Tibial nerve (tissue), 4 donors: ENCODE measurements around the gene SUPT3H. TPM values are rescaled to one million over a fixed set of nuclear protein-coding genes. Genes with fewer than 3 reads are reported as not detected.

Source experiments
- DNase-seq, 2 donors: peaks; one replicate each; pipeline ENCODE4 v3.0.0-alpha.2; 2019; ENCODE audit warnings: low spot score in 2 of 2
- H3K27ac ChIP-seq, 4 donors: fragments of 200-600 bp; sonication (generic) in 3 of 4; one replicate each; pipeline ENCODE4 v1.5.1; 2017 to 2019; ENCODE audit warnings: mild to moderate bottlenecking in 1 of 4
- H3K27me3 ChIP-seq, 2 donors: fragments of 200-600 bp; sonication (generic) in 1 of 2; one replicate each; pipeline versions ENCODE4 v1.5.1 to v1.6.0; 2017 to 2019
- H3K36me3 ChIP-seq, 3 donors: fragments of 200-600 bp; sonication (generic); one replicate each; pipeline ENCODE4 v1.5.1; 2018 to 2019
- H3K4me1 ChIP-seq, 4 donors: fragments of 200-600 bp; sonication (generic) in 3 of 4; one replicate each; pipeline ENCODE4 v1.5.1; 2017 to 2019
- H3K4me3 ChIP-seq, 4 donors: fragments of 200-600 bp; sonication (generic) in 3 of 4; one replicate each; pipeline ENCODE4 v1.5.1; 2017 to 2019; ENCODE audit warnings: mild to moderate bottlenecking in 1 of 4, moderate library complexity in 1 of 4
- H3K9me3 ChIP-seq, 4 donors: fragments of 200-600 bp; sonication (generic) in 3 of 4; one replicate each; pipeline ENCODE4 v1.5.1; 2017 to 2019
- EP300 ChIP-seq, 2 donors: sonication (generic); formaldehyde crosslinking; IDR thresholded peaks; one replicate each; pipeline ENCODE4 v1.6.1; 2017; ENCODE audit warnings: antibody characterized with exemption in 2 of 2, mild to moderate bottlenecking in 1 of 2
- POLR2A ChIP-seq, 2 donors: fragments of 450-650 bp; IDR thresholded peaks; one replicate each; pipeline ENCODE4 v1.6.1; 2017; ENCODE audit warnings: antibody characterized with exemption in 2 of 2, mild to moderate bottlenecking in 2 of 2, moderate library complexity in 2 of 2
- WGBS, 2 donors: methylation state at CpG; one replicate each; pipeline ENCODE4 v1.1.5; 2018; 5-methylcytosine and 5-hydroxymethylcytosine counted together
- total RNA-seq, 4 donors: library from RNA; depleted of rRNA; stranded (reverse); fragments of >200 nt; gene quantifications; one replicate each; pipeline ENCODE4 v1.1.0, GENCODE V29; 2016
- TF ChIP-seq, protein P1 (sequence below), 5 experiments: fragments of 200-600 bp in 3 of 5; fragments of 450-650 bp in 2 of 5; sonication (generic) in 3 of 5; IDR thresholded peaks; one replicate each; pipeline ENCODE4 v1.5.1; 2016 to 2019; ENCODE audit warnings: antibody characterized with exemption in 5 of 5, mild to moderate bottlenecking in 3 of 5, moderate library complexity in 2 of 5

The SUPT3H gene
- total RNA-seq, 4 donors from 2014 or later = 6.6 to 16.5 (median 14.8) TPM

- H3K36me3 ChIP-seq = no peaks in the 10 kb centered on the region
- TF ChIP-seq, protein P1, sequence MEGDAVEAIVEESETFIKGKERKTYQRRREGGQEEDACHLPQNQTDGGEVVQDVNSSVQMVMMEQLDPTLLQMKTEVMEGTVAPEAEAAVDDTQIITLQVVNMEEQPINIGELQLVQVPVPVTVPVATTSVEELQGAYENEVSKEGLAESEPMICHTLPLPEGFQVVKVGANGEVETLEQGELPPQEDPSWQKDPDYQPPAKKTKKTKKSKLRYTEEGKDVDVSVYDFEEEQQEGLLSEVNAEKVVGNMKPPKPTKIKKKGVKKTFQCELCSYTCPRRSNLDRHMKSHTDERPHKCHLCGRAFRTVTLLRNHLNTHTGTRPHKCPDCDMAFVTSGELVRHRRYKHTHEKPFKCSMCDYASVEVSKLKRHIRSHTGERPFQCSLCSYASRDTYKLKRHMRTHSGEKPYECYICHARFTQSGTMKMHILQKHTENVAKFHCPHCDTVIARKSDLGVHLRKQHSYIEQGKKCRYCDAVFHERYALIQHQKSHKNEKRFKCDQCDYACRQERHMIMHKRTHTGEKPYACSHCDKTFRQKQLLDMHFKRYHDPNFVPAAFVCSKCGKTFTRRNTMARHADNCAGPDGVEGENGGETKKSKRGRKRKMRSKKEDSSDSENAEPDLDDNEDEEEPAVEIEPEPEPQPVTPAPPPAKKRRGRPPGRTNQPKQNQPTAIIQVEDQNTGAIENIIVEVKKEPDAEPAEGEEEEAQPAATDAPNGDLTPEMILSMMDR (IDR thresholded peaks at IDR 0.05) = no peak
- no peak for TF ChIP-seq POLR2A (IDR thresholded peaks at IDR 0.05)
- TF ChIP-seq EP300 (IDR thresholded peaks at IDR 0.05) = no peak
- no peaks in the 10 kb centered on the region for H3K4me1 ChIP-seq
- H3K27ac ChIP-seq = no peak overlapping the region
- DNase-seq = no peak
- H3K4me3 ChIP-seq = no peak overlapping the region
- H3K9me3 ChIP-seq = no peaks in the 10 kb centered on the region
- WGBS, 2 donors = 75 to 91% methylated on average over 2 of the region's 2 CpGs
- H3K27me3 ChIP-seq = no peaks in the 10 kb centered on the region
Observed at GRCh38 chr6:45265246-45265645, 112.5 kb downstream of the SUPT3H start.

- Histone ChIP-seq H3K9me3 (no peaks in the 10 kb centered on the region), H3K27me3 (no peaks in the 10 kb centered on the region), H3K4me1 (no peaks in the 10 kb centered on the region), H3K27ac (no peak overlapping the region), H3K36me3 (no peaks in the 10 kb centered on the region), H3K4me3 (no peak overlapping the region)
- no peak for TF ChIP-seq POLR2A (IDR thresholded peaks at IDR 0.05)
- TF ChIP-seq, protein P1 (IDR thresholded peaks at IDR 0.05) = no peak
- no peak for TF ChIP-seq EP300 (IDR thresholded peaks at IDR 0.05)
- no peak for DNase-seq
- WGBS, 2 donors = 89 to 94% methylated on average over 3 of the region's 3 CpGs
Observed at GRCh38 chr6:45260696-45261095, 117.0 kb downstream of the SUPT3H start.

GRCh38 chr6:45256697-45257695, 120.7 kb downstream of the SUPT3H start:
- WGBS, 2 donors = 84% methylated on average over 9 of the region's 9 CpGs
- H3K9me3 ChIP-seq = no peaks in the 10 kb centered on the region
- DNase-seq = no peak
- H3K4me3 ChIP-seq = no peak overlapping the region
- H3K4me1 ChIP-seq = no peaks in the 10 kb centered on the region
- no peaks in the 10 kb centered on the region for H3K27me3 ChIP-seq
- H3K36me3 ChIP-seq = no peaks in the 10 kb centered on the region
- TF ChIP-seq EP300 (IDR thresholded peaks at IDR 0.05) (no peak), POLR2A (IDR thresholded peaks at IDR 0.05) (no peak)
- TF ChIP-seq, protein P1 (IDR thresholded peaks at IDR 0.05) = no peak
- H3K27ac ChIP-seq = no peak overlapping the region

GRCh38 chr6:45255434-45255833, 122.3 kb downstream of the SUPT3H start:
- 96 to 100% methylated on average over 4 of the region's 4 CpGs for WGBS, 2 donors
- Histone ChIP-seq H3K27me3 (no peaks in the 10 kb centered on the region), H3K4me1 (no peaks in the 10 kb centered on the region), H3K36me3 (no peaks in the 10 kb centered on the region), H3K4me3 (no peak overlapping the region), H3K27ac (no peak overlapping the region), H3K9me3 (no peaks in the 10 kb centered on the region)
- DNase-seq = no peak
- TF ChIP-seq, protein P1 (IDR thresholded peaks at IDR 0.05) = no peak
- TF ChIP-seq EP300 (IDR thresholded peaks at IDR 0.05) = no peak
- TF ChIP-seq POLR2A (IDR thresholded peaks at IDR 0.05) = no peak

DNA sequence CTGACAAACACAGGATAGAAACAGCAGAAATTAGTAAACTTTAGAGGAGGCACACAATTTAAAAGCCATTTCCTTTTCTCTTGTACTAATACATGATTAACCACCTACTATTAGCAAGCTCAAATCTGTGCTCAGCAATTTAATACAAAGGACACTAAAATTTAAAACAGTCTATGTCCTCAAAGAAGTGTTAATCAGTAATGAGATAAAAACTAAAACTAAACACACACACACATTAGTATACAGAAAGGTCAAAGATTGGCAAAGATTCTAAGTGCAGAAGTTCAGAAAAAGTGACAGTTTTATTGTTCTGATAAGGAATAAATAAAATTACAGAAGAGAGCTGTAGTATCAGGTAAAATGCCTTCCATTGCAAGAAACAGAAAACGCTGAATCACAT, 123.5 kb downstream of the SUPT3H start:
- Histone ChIP-seq H3K4me1 (no peaks in the 10 kb centered on the region), H3K9me3 (no peaks in the 10 kb centered on the region), H3K27me3 (no peaks in the 10 kb centered on the region), H3K36me3 (no peaks in the 10 kb centered on the region), H3K27ac (no peak overlapping the region), H3K4me3 (no peak overlapping the region)
- 85 to 86% methylated on average over 1 of the region's 1 CpG for WGBS, 2 donors
- no peak for DNase-seq
- TF ChIP-seq EP300 (IDR thresholded peaks at IDR 0.05) = no peak
